Caco-2 (cell line): ENCODE results near the gene YIPF1. TPM values are rescaled to one million over a fixed set of nuclear protein-coding genes. Genes with fewer than 3 reads are reported as not detected.

Experiments used
- Bru-seq: library from RNA; stranded (reverse); fragments of 400-500 nt; gene quantifications from one replicate; lab custom pipeline; 2021; lab: Mats Ljungman, UMichigan
- BruChase-seq, 2 experiments: library from RNA; stranded (reverse); fragments of 400-500 nt; gene quantifications; one replicate each; lab custom pipeline; 2021; lab: Mats Ljungman, UMichigan
- BruUV-seq: library from RNA; stranded (reverse); fragments of 400-500 nt; replicated peaks from 2 replicates; lab custom pipeline; 2021; lab: Mats Ljungman, UMichigan
- CTCF ChIA-PET: fragments of 300-600 bp; sonication (Branson Sonifier 250); formaldehyde crosslinking; loops from one replicate; lab custom pipeline; 2022; ENCODE audit warnings: antibody characterized with exemption; lab: Charles Lee
- POLR2A ChIA-PET: fragments of 300-600 bp; sonication (Branson Sonifier 250); formaldehyde crosslinking; loops from one replicate; lab custom pipeline; 2022; ENCODE audit warnings: antibody characterized with exemption; lab: Charles Lee
- DNase-seq, 2 experiments: peaks; one replicate each; pipeline versions ENCODE4 v3.0.0 to v3.0.0-alpha.2; 2020 to 2022
- H3K27me3 ChIP-seq: replicated peaks from 2 replicates; pipeline ENCODE4 v1.6.0; 2011; ENCODE audit warnings: low read length; ENCODE audit not compliant: control insufficient read depth, insufficient read depth
- H3K36me3 ChIP-seq: 2 replicates; pipeline ENCODE4 v1.5.1; 2011; ENCODE audit warnings: low read length; ENCODE audit not compliant: control insufficient read depth, insufficient read depth
- H3K4me1 ChIP-seq: fragments of 250-450 bp; sonication (Bioruptor Pico); 2 replicates; pipeline ENCODE4 v1.5.1; 2020; ENCODE audit warnings: mild to moderate bottlenecking
- H3K4me3 ChIP-seq: 2 replicates; pipeline ENCODE4 v1.5.1; 2011; ENCODE audit warnings: low read depth, mild to moderate bottlenecking, control low read depth, low read length
- H3K9me3 ChIP-seq: fragments of 250-450 bp; sonication (Bioruptor Pico); 2 replicates; pipeline ENCODE4 v1.5.1; 2020; ENCODE audit warnings: mild to moderate bottlenecking, moderate library complexity
- H3K27ac Mint-ChIP-seq: one replicate; pipeline ENCODE4 v1.8.0; 2022; ENCODE audit warnings: mixed read lengths; ENCODE audit not compliant: unreplicated experiment
- H3K27me3 Mint-ChIP-seq: one replicate; pipeline ENCODE4 v1.8.0; 2022; ENCODE audit warnings: mixed read lengths; ENCODE audit not compliant: insufficient read depth, unreplicated experiment
- H3K36me3 Mint-ChIP-seq: one replicate; pipeline ENCODE4 v1.8.0; 2022; ENCODE audit warnings: mild to moderate bottlenecking, mixed read lengths; ENCODE audit not compliant: insufficient read depth, unreplicated experiment
- H3K4me1 Mint-ChIP-seq: one replicate; pipeline ENCODE4 v1.8.0; 2022; ENCODE audit warnings: low read depth, mixed read lengths; ENCODE audit not compliant: unreplicated experiment
- H3K4me3 Mint-ChIP-seq: one replicate; pipeline ENCODE4 v1.8.0; 2022; ENCODE audit warnings: mild to moderate bottlenecking, moderate library complexity, mixed read lengths; ENCODE audit not compliant: unreplicated experiment
- H3K9me3 Mint-ChIP-seq: one replicate; pipeline ENCODE4 v1.8.0; 2022; ENCODE audit warnings: mixed read lengths; ENCODE audit not compliant: unreplicated experiment
- intact Hi-C: fragments of 100-400 bp; cut with micrococcal nuclease; formaldehyde crosslinking; loops from one replicate; pipeline ENCODE4 v1.10.0; 2022; ENCODE audit not compliant: unreplicated experiment
- long read RNA-seq: library from polyadenylated mRNA; stranded (forward); transcript quantifications from one replicate; pipeline ENCODE4 v2.0.0, GENCODE V29; 2022
- total RNA-seq: library from RNA; stranded (reverse); gene quantifications from 2 replicates; pipeline ENCODE4 v1.2.3, GENCODE V29; 2022
- TF ChIP-seq, protein P1 (sequence below), 2 experiments: fragments of 200-600 bp in 1 of 2; IDR thresholded peaks; 1 replicate in 1 of 2; 2 replicates in 1 of 2; pipeline versions ENCODE4 v1.5.1 to v1.8.0; 2011 to 2022; ENCODE audit warnings: antibody characterized with exemption in 1 of 2, control low read depth in 1 of 2, inconsistent platforms in 1 of 2, low read depth in 1 of 2, low read length in 1 of 2, mild to moderate bottlenecking in 1 of 2, moderate library complexity in 1 of 2; ENCODE audit not compliant: insufficient read depth in 1 of 2, severe bottlenecking in 1 of 2, unreplicated experiment in 1 of 2

YIPF1 gene
- total RNA-seq (16.6 and 17.2 TPM in 2 replicates), Bru-seq, nascent RNA (percentile 55 among the genes with signal in this experiment), BruChase-seq, experiment 1, labeled RNA remaining after a 2-hour chase (percentile 57 among the genes with signal in this experiment), BruChase-seq, experiment 2, labeled RNA remaining after a 6-hour chase (percentile 59 among the genes with signal in this experiment)
- long read RNA-seq, transcript YIPF1-203 (11 exons, 1,602 nt), result major isoform, 15 of 97 reads
- long read RNA-seq, partial matches to known transcripts, result 1 of 97 reads
- long read RNA-seq, other reads (novel, unspliced or antisense), result 77 of 97 reads

DNA sequence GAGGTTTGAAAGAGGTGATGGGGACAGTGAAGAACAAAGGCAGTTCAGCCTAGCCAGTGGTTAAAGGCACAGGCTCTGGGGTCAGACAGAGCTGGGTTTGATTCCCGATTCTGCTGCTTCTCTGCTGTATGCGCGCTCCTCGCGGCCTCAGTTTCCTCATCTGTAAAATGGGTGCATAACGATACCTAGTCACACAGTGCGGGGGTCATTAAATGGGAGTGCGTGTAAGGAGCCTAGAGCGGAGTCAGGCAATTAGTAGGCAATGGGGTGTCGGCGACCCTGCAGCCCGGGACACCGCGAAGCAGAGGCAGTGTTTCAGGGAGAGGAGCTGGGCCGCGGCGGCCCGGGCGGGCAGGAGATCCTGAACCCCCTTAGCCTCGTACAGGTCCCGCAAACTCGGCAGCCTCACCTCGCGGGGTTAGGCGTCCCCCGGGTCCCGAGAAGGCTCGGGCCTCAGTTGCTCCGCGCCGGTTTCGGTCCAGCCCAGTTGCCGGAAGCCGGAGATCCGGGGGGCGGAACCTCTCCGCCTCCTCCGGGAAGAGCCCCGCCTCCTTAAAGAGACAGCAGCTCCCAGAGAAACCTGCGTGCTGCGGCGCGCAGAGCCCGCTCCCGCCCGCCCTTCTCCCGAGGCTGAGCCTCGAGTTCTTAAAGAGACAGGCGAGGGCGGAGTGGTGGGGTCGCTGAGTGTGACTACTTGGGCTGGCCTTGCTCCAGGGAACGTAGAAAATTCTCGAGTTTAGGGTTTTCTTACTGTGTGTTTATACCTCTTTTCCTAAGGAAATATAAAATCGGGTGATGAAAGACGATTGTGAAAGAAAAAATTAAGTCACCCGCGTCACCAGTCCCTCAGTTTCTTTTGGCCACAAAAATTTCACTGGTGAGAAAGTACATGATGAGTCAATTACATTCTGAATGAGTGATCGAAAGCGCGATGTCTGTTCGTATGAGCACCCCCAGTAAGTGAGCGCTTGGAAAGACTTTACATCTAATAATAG, at the start of gene YIPF1:
Gene YIPF1 (minus strand): TSS at position 494 of the 995 bp plus-strand sequence. CDS start 860 bp downstream, outside the sequence.
- CTCF ChIA-PET, result interaction anchor here (0.6 to 1.6 kb wide), 4 partner anchors 11 to 58 kb away, joined by 3 to 4 read pairs (median 4); partner anchors contain the start of gene IFT25
- BruUV-seq, result no TSS peak
- Mint-ChIP-seq H3K27ac (peak within 1 kb of the TSS; percentile 89), H3K27me3 (no peaks in the 10 kb centered on the region), H3K4me1 (peaks cover 9% of the 10 kb centered on the region), H3K36me3 (peaks cover 9% of the 10 kb centered on the region), H3K4me3 (peak within 1 kb of the TSS; percentile 93), H3K9me3 (no peaks in the 10 kb centered on the region)
- Histone ChIP-seq H3K36me3 (no peaks in the 10 kb centered on the region), H3K9me3 (no peaks in the 10 kb centered on the region), H3K4me3 (peak within 1 kb of the TSS; percentile 69), H3K4me1 (peaks cover 20% of the 10 kb centered on the region), H3K27me3 (no peaks in the 10 kb centered on the region)
- POLR2A ChIA-PET, result interaction anchor here (1.0 kb wide), 1 partner anchor 56 kb away, joined by 3 read pairs; the partner anchor contains the start of gene IFT25
- TF ChIP-seq, protein P1, sequence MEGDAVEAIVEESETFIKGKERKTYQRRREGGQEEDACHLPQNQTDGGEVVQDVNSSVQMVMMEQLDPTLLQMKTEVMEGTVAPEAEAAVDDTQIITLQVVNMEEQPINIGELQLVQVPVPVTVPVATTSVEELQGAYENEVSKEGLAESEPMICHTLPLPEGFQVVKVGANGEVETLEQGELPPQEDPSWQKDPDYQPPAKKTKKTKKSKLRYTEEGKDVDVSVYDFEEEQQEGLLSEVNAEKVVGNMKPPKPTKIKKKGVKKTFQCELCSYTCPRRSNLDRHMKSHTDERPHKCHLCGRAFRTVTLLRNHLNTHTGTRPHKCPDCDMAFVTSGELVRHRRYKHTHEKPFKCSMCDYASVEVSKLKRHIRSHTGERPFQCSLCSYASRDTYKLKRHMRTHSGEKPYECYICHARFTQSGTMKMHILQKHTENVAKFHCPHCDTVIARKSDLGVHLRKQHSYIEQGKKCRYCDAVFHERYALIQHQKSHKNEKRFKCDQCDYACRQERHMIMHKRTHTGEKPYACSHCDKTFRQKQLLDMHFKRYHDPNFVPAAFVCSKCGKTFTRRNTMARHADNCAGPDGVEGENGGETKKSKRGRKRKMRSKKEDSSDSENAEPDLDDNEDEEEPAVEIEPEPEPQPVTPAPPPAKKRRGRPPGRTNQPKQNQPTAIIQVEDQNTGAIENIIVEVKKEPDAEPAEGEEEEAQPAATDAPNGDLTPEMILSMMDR (IDR thresholded peaks at IDR 0.05; ENCODE audit: insufficient read depth in 1 of 2, low read depth in 1 of 2, low read length in 1 of 2, severe bottlenecking in 1 of 2, unreplicated experiment in 1 of 2), result no peak
- DNase-seq, result peak; percentile 83 to 85
- intact Hi-C loops, result loop anchor here (1.0 kb wide), 1 partner anchor 21 kb away; no protein-coding TSS in a partner anchor

DNA sequence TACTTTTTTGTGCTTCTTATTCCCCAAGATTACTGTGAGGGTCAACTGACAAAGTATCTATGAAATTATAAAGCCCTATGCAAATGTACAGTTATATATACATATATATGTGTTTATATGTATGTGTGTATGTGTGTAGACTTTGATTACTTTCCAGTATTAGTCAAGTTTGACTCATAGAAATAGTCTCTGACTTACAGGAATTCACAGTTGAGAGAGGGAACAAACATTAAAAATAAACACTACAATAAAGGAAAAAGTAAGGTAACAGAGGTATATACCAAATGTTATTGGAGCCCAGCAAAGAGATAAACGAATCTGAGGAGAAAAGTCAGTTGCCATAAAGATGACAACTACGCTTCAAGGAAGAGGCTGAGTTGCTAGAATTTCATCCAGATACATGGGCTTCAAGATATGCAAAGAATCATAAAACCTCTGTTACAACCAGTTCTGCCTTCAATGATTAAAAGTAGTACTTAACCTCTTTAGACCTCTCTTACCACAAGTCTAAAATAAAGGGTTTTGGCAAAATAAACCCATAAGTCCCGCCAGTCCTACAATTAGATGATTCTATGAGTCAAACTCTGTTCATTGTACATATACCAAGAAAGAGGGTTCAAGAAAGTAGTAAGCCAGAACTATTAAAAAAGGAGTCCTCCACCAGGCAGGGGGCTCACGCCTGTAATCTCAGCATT, 48.7 kb upstream of the YIPF1 start:
- peaks cover 22% of the 10 kb centered on the region for H3K36me3 Mint-ChIP-seq
- no peak overlapping the region for H3K27ac Mint-ChIP-seq
- H3K9me3 Mint-ChIP-seq, result peaks cover 5% of the 10 kb centered on the region
- ChIA-PET CTCF (no interaction called here), POLR2A (no interaction called here)
- no peaks in the 10 kb centered on the region for H3K27me3 Mint-ChIP-seq
- TF ChIP-seq, protein P1 (IDR thresholded peaks at IDR 0.05; ENCODE audit: insufficient read depth in 1 of 2, low read depth in 1 of 2, low read length in 1 of 2, severe bottlenecking in 1 of 2, unreplicated experiment in 1 of 2), result no peak
- Histone ChIP-seq H3K27me3 (no peaks in the 10 kb centered on the region), H3K4me3 (no peak overlapping the region), H3K9me3 (peaks cover 10% of the 10 kb centered on the region; the same call in 1 of the 2 replicates), H3K36me3 (peaks cover 1% of the 10 kb centered on the region; the same call in 1 of the 2 replicates), H3K4me1 (peaks cover 19% of the 10 kb centered on the region)
- H3K4me1 Mint-ChIP-seq, result peaks cover 9% of the 10 kb centered on the region
- H3K4me3 Mint-ChIP-seq, result no peak overlapping the region
- intact Hi-C loops, result no loop called here
- BruUV-seq, result no TSS peak
- DNase-seq, result no peak
